CD14-positive monocyte (primary cell): ENCODE results near the gene MRPS5. TPM values are rescaled to one million over a fixed set of nuclear protein-coding genes. Genes with fewer than 3 reads are reported as not detected.

Experiments used
- DNase-seq, 3 donors: peaks; one replicate each; pipeline ENCODE4 v3.0.0-alpha.2; 2011 to 2022
- H2AFZ ChIP-seq: 2 replicates; pipeline ENCODE4 v1.6.0; 2012; ENCODE audit warnings: mild to moderate bottlenecking, low read depth, low read length, inconsistent platforms; ENCODE audit not compliant: insufficient read depth, poor library complexity, severe bottlenecking
- H3K27ac ChIP-seq, 2 donors: 1 replicate in 1 of 2; 2 replicates in 1 of 2; pipeline ENCODE4 v1.5.1; 2012 to 2013; ENCODE audit warnings: low read length in 2 of 2, control low read depth in 1 of 2, inconsistent platforms in 1 of 2, low read depth in 1 of 2, mild to moderate bottlenecking in 1 of 2
- H3K27me3 ChIP-seq, 2 donors: one replicate each; pipeline versions ENCODE4 v1.6.0 to v1.6.1; 2011 to 2013; ENCODE audit warnings: low read length in 2 of 2; ENCODE audit not compliant: control insufficient read depth in 2 of 2, insufficient read depth in 2 of 2
- H3K36me3 ChIP-seq, 2 donors: replicated peaks in 1 of 2; 1 replicate in 1 of 2; 2 replicates in 1 of 2; pipeline versions ENCODE4 v1.5.1 to v1.6.1; 2012 to 2013; ENCODE audit warnings: low read length in 2 of 2, control low read depth in 1 of 2, inconsistent platforms in 1 of 2, mild to moderate bottlenecking in 1 of 2; ENCODE audit not compliant: insufficient read depth in 2 of 2, control insufficient read depth in 1 of 2
- H3K4me1 ChIP-seq, 2 donors: 1 replicate in 1 of 2; 2 replicates in 1 of 2; pipeline versions ENCODE4 v1.5.1 to v1.6.1; 2012 to 2013; ENCODE audit warnings: low read length in 2 of 2, control low read depth in 1 of 2, inconsistent platforms in 1 of 2, mild to moderate bottlenecking in 1 of 2, moderate library complexity in 1 of 2; ENCODE audit not compliant: insufficient read depth in 2 of 2, control insufficient read depth in 1 of 2
- H3K4me2 ChIP-seq: replicated peaks from 2 replicates; pipeline ENCODE3; 2012; ENCODE audit warnings: low read length, moderate library complexity, mild to moderate bottlenecking; ENCODE audit not compliant: poor library complexity, severe bottlenecking; ENCODE audit errors: extremely low read depth
- H3K4me3 ChIP-seq, 3 experiments: fragments of 200-600 bp in 1 of 3; sonication (generic) in 1 of 3; replicated peaks in 1 of 3; 1 replicate in 2 of 3; 2 replicates in 1 of 3; pipeline ENCODE4 v1.5.1; 2011 to 2013; ENCODE audit warnings: low read length in 3 of 3, mild to moderate bottlenecking in 3 of 3, control low read depth in 2 of 3, low read depth in 2 of 3, inconsistent platforms in 1 of 3, moderate library complexity in 1 of 3
- H3K79me2 ChIP-seq: 2 replicates; pipeline ENCODE4 v1.6.0; 2012; ENCODE audit warnings: mild to moderate bottlenecking, control low read depth, inconsistent platforms, low read length, moderate library complexity; ENCODE audit not compliant: insufficient read depth
- H3K9ac ChIP-seq: 2 replicates; pipeline ENCODE4 v1.6.0; 2017; ENCODE audit warnings: low read length, mild to moderate bottlenecking; ENCODE audit not compliant: insufficient read depth, poor library complexity, severe bottlenecking
- H3K9me3 ChIP-seq, 2 donors: replicated peaks in 1 of 2; 1 replicate in 1 of 2; 2 replicates in 1 of 2; pipeline versions ENCODE4 v1.5.1 to v1.6.1; 2012 to 2013; ENCODE audit warnings: low read length in 2 of 2, control low read depth in 1 of 2; ENCODE audit not compliant: control insufficient read depth in 1 of 2, insufficient read depth in 1 of 2
- H4K20me1 ChIP-seq: 2 replicates; pipeline ENCODE4 v1.6.0; 2012; ENCODE audit warnings: mild to moderate bottlenecking, low read length, control low read depth, moderate library complexity; ENCODE audit not compliant: insufficient read depth
- H3K27ac Mint-ChIP-seq, 7 donors: one replicate each; pipeline ENCODE4 v1.8.0; 2020; ENCODE audit warnings: mild to moderate bottlenecking in 7 of 7, mixed read lengths in 7 of 7, moderate library complexity in 6 of 7, inconsistent platforms in 2 of 7
- H3K27me3 Mint-ChIP-seq, 3 donors: one replicate each; pipeline ENCODE4 v1.8.0; 2021 to 2022; ENCODE audit warnings: low read depth in 3 of 3, mild to moderate bottlenecking in 3 of 3, mixed read lengths in 3 of 3, moderate library complexity in 3 of 3, inconsistent platforms in 1 of 3
- H3K36me3 Mint-ChIP-seq, 2 donors: one replicate each; pipeline ENCODE4 v1.8.0; 2020; ENCODE audit warnings: mixed read lengths in 2 of 2, inconsistent platforms in 1 of 2, mild to moderate bottlenecking in 1 of 2
- H3K4me1 Mint-ChIP-seq: one replicate; pipeline ENCODE4 v1.8.0; 2020; ENCODE audit warnings: mild to moderate bottlenecking, mixed read lengths
- H3K4me3 Mint-ChIP-seq, 2 donors: one replicate each; pipeline ENCODE4 v1.8.0; 2020; ENCODE audit warnings: mild to moderate bottlenecking in 2 of 2, mixed read lengths in 2 of 2, moderate library complexity in 1 of 2
- H3K9me3 Mint-ChIP-seq, 7 donors: one replicate each; pipeline ENCODE4 v1.8.0; 2020 to 2022; ENCODE audit warnings: mixed read lengths in 7 of 7, mild to moderate bottlenecking in 6 of 7, moderate library complexity in 6 of 7, inconsistent platforms in 2 of 7
- WGBS: methylation state at CpG from one replicate; pipeline ENCODE4 v1.1.5; 2013; ENCODE audit warnings: missing lambda C conversion rate; ENCODE audit not compliant: insufficient coverage; 5-methylcytosine and 5-hydroxymethylcytosine counted together
- intact Hi-C, 2 donors: fragments of 100-400 bp; cut with micrococcal nuclease; formaldehyde crosslinking; loops; one replicate each; pipeline versions ENCODE4 v1.15.0 to v1.15.1; 2023
- polyA plus RNA-seq, 3 donors: library from polyadenylated mRNA; depleted of rRNA in 1 of 3; unstranded in 2 of 3; stranded (reverse) in 1 of 3; fragments of 300-500 nt in 2 of 3; fragments of >200 nt in 1 of 3; fragmentation: Illumina TruSeq in 2 of 3; gene quantifications; 1 replicate in 2 of 3; 2 replicates in 1 of 3; pipeline ENCODE4 v1.2.3, GENCODE V29; 2012 to 2021
- TF ChIP-seq, protein P1 (sequence below): fragments of 200-600 bp; IDR thresholded peaks from one replicate; pipeline ENCODE4 v1.8.0; 2022; ENCODE audit warnings: antibody characterized with exemption, mild to moderate bottlenecking

The MRPS5 gene
- polyA plus RNA-seq, 3 donors = 30.9 to 41.6 (median 35.2) TPM

DNA sequence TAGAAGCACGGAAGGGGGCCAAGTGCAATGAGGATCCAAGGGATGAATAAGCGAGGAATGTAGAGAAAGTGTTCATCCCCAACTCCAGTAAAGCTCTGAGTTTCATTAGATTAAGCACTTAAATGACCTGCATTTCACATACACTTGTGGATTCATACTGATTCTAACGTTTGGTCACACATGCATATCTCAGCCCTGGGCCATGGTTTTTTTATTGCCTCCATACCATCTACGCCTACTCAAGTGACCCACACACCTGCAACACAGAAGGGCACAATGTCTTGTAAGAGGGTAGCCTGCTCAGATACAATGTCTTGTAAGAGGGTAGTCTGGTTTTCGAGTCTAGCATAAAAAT lies 566 bp upstream of the MRPS5 start:
- intact Hi-C loops = loop anchor here (2.0 to 5.0 kb wide), 2 partner anchors 43 to 45 kb away; partner anchors contain the start of gene ZNF2 (in 2 of the 2)
- H3K36me3 ChIP-seq = peaks cover under 1 to 13% of the 10 kb centered on the region in 2 donors
- peak overlapping the region in 5 of 7 donors; percentile 51 to 95 (median 85) for H3K27ac Mint-ChIP-seq
- peak overlapping the region; percentile 78 for H3K4me2 ChIP-seq
- no peak for DNase-seq
- H3K9ac ChIP-seq = peak overlapping the region; percentile 95
- peaks cover 41% of the 10 kb centered on the region for H3K79me2 ChIP-seq
- H3K9me3 ChIP-seq = no peaks in the 10 kb centered on the region
- no peaks in the 10 kb centered on the region for H3K27me3 ChIP-seq
- H3K4me1 Mint-ChIP-seq = peaks cover 41% of the 10 kb centered on the region
- peak overlapping the region; percentile 88 for H2AFZ ChIP-seq
- TF ChIP-seq, protein P1, sequence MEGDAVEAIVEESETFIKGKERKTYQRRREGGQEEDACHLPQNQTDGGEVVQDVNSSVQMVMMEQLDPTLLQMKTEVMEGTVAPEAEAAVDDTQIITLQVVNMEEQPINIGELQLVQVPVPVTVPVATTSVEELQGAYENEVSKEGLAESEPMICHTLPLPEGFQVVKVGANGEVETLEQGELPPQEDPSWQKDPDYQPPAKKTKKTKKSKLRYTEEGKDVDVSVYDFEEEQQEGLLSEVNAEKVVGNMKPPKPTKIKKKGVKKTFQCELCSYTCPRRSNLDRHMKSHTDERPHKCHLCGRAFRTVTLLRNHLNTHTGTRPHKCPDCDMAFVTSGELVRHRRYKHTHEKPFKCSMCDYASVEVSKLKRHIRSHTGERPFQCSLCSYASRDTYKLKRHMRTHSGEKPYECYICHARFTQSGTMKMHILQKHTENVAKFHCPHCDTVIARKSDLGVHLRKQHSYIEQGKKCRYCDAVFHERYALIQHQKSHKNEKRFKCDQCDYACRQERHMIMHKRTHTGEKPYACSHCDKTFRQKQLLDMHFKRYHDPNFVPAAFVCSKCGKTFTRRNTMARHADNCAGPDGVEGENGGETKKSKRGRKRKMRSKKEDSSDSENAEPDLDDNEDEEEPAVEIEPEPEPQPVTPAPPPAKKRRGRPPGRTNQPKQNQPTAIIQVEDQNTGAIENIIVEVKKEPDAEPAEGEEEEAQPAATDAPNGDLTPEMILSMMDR = no peak
- no peak overlapping the region for H3K27ac ChIP-seq
- H3K27me3 Mint-ChIP-seq = peaks cover 2 to 4% (median 3%) of the 10 kb centered on the region in 3 donors
- peaks cover 24% of the 10 kb centered on the region for H4K20me1 ChIP-seq
- peaks cover 9 to 10% of the 10 kb centered on the region in 2 donors for H3K36me3 Mint-ChIP-seq
- H3K4me1 ChIP-seq = peaks cover 23 to 37% of the 10 kb centered on the region in 2 donors
- H3K4me3 ChIP-seq = peak overlapping the region; percentile 85 to 96 (median 95)
- H3K9me3 Mint-ChIP-seq = peaks cover 0 to 10% (median 2%) of the 10 kb centered on the region in 7 donors
- H3K4me3 Mint-ChIP-seq = peak overlapping the region; percentile 94 to 97
- no CpG with 5 or more reads among the region's 5 CpGs for WGBS

DNA sequence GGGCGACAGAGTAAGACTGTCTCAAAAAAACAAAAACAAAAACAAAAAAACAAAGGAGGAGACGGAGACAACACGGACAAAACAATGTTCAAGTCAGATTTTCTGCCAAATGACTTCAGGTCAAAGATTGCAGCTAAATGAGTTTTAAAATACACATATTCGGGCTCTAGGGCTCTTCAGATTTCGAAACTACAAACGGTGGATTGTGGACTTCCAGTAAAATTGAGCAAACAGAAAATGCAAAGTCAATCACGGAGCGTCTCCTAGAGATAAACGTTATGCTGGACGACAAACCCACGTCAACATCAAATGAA lies 558 bp downstream of the MRPS5 start:
- TF ChIP-seq, protein P1 = no peak
- peaks cover 14 to 18% of the 10 kb centered on the region in 2 donors for H3K36me3 Mint-ChIP-seq
- peak overlapping the region; percentile 89 to 95 (median 93) for H3K27ac Mint-ChIP-seq
- Histone ChIP-seq H3K36me3 (peaks cover 9 to 23% of the 10 kb centered on the region in 2 donors), H3K27me3 (no peaks in the 10 kb centered on the region), H4K20me1 (peaks cover 24% of the 10 kb centered on the region), H3K9ac (peak overlapping the region; percentile 95), H3K27ac (peak overlapping the region; percentile 74 to 93), H3K4me3 (peak overlapping the region; percentile 85 to 96 (median 95)), H3K4me2 (peak overlapping the region; percentile 78), H3K4me1 (peaks cover 23 to 37% of the 10 kb centered on the region in 2 donors), H2AFZ (peak overlapping the region; percentile 88), H3K9me3 (no peaks in the 10 kb centered on the region), H3K79me2 (peaks cover 45% of the 10 kb centered on the region)
- DNase-seq = no peak
- H3K4me1 Mint-ChIP-seq = peaks cover 41% of the 10 kb centered on the region
- H3K9me3 Mint-ChIP-seq = peaks cover 0 to 7% (median 0%) of the 10 kb centered on the region in 7 donors
- peak overlapping the region; percentile 94 to 97 for H3K4me3 Mint-ChIP-seq
- intact Hi-C loops = loop anchor here in 1 of 2 donors (5.0 kb wide), 1 partner anchor 46 kb away; the partner anchor contains the start of gene ZNF2
- peaks cover 0 to 3% (median 0%) of the 10 kb centered on the region in 3 donors for H3K27me3 Mint-ChIP-seq
- WGBS = 3% methylated on average over 11 of the region's 11 CpGs
